Epidermal melanocyte (primary cell): ENCODE results near the gene SHISAL2B.
"Not testable (repeated sequence)": the region's sequence is repeated elsewhere in the genome, so short reads cannot be mapped to it uniquely, and the experiment has no call there.

Experiments used
- DNase-seq: peaks from one replicate; pipeline ENCODE4 v3.0.0; 2011; ENCODE audit warnings: low spot score; ENCODE audit not compliant: insufficient read length

SHISAL2B gene

DNA sequence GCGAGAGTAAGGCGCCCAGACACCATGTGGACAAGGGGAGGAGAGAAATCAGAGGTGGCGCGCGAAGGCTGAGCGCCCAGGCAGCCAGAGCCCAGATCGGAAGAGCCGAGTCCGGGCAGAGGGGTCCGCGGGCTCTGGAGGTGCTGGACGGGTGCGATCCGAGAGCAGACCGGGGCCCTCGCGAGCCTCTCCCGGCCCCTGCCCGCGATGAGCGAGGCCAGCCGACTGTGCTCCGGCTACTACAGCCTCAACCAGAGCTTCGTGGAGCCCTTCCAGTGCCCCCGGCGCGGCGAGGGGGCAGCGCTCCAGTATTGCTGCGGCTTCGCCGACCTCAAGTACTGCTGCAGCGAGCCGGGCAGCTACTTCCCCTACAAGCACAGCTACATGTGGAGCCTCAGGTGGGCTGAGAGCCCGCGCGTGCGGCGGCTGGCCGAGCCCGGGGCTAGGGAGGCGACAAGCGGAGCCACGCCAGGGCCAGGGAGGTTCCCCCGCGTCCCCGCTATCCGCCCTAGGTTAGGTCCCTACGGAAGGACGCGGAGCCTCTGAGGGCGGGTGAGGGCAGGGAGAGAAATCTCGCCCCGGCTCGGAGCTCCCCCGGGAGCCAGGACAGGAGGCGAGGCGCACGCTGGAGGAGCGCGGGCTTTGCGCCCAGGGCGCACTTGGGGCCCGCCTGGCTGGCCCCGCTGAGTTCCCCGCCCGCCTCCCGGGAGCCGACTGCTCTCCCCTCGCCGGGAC, at the start of gene SHISAL2B:
SHISAL2B (plus strand) TSS at position 87 of the 735 bp plus-strand sequence; CDS start at position 208, 121 bp downstream.
- no peak for DNase-seq

DNA sequence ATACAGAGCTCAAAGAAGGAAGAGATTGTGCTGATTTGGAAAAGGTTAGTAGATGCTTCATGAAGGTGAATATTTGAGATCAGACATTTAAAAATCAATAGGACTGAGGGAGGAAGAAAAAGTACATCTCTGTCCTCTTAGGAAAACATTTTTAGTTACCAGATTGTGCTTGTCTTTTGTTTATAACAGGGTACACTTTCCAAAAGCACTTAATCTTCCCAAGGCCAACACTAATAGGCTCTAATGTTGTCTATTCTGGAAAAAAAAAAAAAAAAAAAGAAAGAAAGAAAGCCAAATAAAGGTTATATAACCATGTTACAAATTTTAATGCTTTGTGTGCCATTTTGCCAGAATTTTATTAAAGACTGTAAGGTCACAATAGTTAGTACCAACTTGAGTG, 45.5 kb upstream of the SHISAL2B start:
- DNase-seq = no peak

DNA sequence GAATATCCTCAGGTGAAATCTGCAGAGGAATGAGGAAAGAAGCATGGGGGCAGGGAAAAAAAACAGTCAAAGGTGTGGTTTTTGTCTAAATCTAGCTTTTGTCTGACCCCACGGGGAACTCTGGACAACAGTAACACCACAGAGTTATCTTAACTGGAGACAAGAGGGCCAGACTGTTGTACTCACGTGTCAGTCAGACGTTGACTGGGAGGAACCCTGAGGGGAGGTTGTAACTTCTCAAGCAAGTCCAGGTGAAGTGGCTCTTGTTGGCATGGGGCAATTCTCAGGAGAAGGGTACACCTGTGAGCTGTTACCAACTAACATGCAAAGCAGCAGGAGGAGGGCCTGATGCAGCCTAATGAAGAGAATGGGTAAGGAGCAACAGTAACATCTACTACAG, 44.1 kb upstream of the SHISAL2B start:
- DNase-seq = no peak

GRCh38 chr5:64649512-64649911, 40.8 kb upstream of the SHISAL2B start:
- DNase-seq = no peak

GRCh38 chr5:64653766-64654560, 36.3 kb upstream of the SHISAL2B start:
- DNase-seq = no peak

- DNase-seq = no peak
These were observed 35.8 kb upstream of the SHISAL2B start for GRCh38 chr5:64654561-64654938.

DNA sequence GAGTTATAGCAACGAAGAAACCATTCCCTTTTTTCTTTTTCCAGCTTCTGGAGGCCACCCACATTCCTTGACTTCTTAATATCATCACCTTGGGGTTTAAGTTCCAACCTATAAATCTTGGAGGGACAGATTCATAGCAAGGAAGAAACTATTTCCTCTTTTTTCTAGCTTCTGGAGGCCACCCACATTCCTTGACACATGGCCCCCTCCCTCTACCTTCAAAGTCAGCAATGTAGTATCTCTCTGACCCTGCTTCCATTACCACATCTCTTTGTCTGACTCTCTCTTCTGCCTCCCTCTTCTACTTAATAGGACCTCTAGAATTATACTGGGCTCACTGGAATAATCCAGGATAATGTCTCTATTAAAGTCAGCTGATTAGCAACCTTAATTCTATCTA, 34.7 kb upstream of the SHISAL2B start:
- DNase-seq = no peak

DNA sequence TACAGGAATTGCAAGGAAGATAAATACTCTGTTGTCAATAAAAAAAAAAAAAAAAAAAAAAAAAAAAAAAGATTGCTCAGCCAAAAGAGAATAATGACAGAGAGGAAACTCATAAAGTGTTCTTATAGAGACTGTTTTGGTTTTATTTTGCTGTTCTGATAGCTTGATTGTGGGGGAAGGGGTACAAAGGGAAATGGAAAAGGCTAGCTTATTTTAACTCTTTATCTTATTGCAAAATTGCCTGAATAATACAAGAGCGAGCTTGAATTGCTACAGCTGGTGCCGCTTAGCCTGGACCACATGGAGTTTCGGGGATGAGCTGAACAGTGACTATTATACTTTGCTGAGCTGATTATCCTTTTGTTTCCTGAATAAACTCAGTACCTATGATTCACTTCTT, 31.0 kb upstream of the SHISAL2B start:
- DNase-seq = no peak

DNA sequence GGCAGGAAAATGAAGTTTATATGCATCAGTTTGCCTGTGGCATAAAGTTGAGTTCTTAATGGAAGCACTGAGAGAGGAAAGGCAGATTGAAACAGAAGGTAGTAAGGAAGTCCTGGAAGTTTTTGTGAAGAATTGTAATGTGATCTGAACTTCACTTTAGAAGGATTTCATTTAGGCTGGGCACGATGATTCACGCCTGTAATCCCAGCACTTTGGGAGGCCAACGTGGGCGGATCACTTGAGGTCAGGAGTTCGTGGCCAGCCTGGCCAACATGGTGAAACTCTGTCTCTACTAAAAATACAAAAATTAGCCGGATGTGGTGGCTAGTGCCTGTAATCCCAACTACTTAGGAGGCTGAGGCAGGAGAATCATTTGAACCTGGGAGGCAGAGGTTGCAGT, 27.1 kb upstream of the SHISAL2B start:
- not testable (repeated sequence) for DNase-seq

DNA sequence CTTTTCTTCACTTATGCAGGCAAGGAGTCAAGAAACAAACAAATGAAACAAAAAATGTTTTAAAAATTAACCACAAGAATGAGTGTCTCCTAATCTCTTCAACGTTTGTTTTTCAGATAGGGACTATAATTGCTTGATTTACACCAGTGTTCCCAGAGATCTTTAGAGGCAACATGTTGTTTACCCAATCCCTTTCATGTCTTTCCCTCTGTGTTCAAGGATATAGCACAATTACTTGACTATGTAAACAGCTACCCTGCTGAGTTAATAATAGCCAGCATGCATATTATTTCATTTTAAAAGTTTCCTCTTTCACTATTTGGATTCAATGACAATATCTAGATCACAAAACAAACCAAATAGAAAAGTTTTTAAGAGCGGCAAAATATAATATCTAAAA, 25.1 kb upstream of the SHISAL2B start:
- no peak for DNase-seq

- DNase-seq = no peak
These were observed 24.2 kb upstream of the SHISAL2B start for GRCh38 chr5:64666078-64666477.

DNA sequence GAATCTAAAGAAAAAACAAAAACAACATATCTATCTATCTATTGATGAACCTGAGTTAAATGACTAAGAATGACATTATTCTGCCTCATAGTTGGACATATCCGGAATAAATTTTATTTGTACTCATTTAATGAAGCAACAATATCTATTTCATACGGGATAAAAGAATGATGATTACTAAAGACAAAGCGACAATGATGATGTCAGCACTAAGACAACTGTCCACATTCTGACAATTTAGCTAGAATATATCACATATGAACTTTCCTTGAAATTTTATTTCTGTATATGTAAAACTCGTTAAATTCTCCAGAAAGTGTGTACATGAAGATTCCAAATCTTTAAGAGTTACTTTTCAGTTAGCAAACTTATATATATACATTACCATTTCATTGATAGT, 23.2 kb upstream of the SHISAL2B start:
- no peak for DNase-seq

GRCh38 chr5:64670277-64670676, 20.0 kb upstream of the SHISAL2B start:
- DNase-seq = no peak

DNA sequence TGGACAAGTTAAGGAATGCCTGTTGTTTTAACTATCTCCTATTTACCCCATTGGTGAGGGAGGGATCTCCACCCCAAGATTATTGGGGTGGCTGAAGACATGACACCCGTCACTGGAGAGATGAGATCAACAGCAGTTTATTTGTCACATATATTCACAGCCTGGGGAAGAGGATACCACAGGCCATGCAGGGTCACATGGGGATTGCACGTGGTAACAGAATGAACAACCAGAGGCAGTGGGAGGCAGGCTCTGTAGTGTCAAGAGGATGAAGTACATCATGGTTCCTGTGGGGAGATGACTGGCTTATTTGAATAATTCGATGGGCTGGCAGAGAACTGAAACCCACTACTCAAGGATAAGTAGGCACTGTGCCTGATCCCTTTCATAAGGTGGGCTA, 18.6 kb upstream of the SHISAL2B start:
- DNase-seq = no peak

- DNase-seq = no peak
These were observed 11.9 kb upstream of the SHISAL2B start for GRCh38 chr5:64678374-64678773.

DNA sequence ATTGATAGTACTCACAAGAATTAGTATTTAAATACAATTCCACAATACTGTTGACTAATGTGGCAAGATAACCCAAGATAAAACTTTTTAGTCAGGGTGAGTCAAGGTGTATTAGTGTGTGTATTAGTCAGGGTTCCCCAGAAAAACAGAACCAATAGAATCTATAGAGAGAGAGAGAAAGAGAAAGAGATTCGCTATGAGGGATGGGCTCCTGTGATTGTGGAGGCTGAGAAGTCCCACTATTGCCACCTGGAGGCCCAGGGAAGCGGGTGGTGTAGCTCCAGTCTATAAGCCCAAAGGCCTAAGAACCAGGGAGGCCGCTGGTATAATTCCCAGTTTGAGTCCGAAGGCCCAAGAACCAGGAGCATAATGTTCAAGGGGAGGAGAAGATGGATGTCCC, 10.0 kb upstream of the SHISAL2B start:
- no peak for DNase-seq

DNA sequence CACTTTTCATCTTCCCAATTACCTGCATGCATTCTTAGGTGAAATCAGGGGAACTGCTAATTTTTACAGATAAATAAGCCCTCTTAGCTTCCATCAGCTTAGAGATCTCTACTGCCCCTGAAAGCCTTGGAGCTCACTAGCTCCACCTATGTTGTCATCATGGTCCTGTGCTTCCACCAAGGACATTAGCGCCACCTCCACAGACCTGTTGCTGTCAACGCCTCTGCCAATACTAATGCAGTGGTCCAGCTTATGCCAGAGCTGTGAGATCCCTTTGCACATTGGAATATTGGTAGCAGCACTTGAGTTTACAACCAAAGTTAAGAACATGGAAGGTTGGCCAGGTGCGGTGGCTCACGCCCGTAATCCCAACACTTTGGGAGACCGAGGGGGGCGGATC, 7.7 kb upstream of the SHISAL2B start:
- DNase-seq = no peak

DNA sequence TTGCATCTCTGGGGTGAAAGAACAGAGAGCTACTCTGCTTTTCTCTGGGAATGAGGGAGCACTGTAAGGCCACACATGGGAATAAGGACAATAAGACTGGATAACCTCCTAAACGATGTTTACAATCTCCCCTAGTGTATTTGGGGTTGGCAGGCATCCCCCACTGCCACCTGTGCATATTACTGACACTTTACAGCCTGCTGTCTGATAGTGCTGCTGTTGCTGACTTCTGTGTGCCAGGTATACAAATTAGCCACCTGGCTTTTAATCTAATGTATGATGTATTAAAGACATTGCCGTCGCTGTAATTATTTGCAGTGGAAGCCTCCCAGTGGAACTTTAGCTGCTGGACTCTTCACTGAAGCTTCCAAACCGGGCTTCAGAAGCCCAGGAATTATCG, 4.4 kb upstream of the SHISAL2B start:
- no peak for DNase-seq

DNA sequence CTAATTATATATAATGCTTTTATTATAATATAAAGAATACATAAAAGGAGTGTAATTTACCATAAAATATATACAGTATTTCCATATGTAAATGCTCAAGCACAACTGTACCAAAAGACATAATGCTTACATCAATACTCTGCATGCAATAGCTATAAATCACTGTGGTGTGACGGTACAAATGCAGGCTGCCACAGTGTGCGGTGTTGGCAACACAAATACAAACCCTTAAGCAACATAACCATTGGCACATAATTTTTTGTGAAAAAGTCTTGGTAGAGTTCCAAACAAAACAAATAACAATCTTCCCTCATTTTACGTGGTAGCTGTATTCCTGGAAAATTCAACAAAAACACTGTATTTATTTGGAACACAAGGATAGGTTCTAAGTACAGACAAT, 1.9 kb upstream of the SHISAL2B start:
- no peak for DNase-seq

- DNase-seq = no peak
These were observed 1.3 kb upstream of the SHISAL2B start for GRCh38 chr5:64688965-64689364.

DNA sequence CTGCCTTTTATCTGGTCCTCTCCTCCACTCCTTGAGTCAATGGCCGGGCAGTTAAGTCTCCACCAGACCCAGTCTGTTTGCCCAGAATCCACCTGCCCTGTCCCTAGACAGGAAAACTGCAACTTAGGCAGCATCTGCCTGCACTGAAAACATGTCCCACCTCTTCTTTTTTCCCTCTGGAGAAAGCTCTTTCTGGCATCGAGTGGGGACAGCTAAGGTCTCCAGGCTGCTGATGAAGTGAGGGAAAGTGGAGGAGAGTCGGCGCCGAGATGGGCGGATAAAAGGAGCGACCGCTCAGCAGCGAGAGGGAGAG, 243 bp upstream of the SHISAL2B start:
- DNase-seq = no peak

GRCh38 chr5:64691291-64691690, 988 bp downstream of the SHISAL2B start:
- DNase-seq = no peak

DNA sequence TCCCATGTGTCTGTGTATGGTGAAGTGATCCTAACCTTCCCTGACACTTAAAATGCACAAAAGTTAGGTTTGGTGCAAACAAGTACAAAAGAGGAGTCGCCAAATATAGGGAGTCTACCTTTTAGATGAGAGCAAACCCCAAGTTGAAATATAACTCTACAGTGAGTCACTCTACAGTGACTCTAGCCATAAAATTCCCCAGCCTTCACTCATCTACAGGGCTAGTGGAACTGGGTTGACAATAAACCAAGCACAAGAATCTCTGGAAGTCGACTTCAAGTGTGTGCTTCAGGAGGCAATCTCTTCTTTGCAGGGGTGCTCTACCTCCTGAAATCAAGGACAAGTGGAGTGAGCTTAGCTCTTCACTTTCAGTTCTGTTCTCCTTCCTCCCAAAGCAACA, 3.3 kb downstream of the SHISAL2B start:
- DNase-seq = no peak
